Measurements from ENCODE around the gene NLK.
"Not testable (repeated sequence)": the region's sequence is repeated elsewhere in the genome, so short reads cannot be mapped to it uniquely, and the experiment has no call there.

- TF ChIP-seq, protein P1, sequence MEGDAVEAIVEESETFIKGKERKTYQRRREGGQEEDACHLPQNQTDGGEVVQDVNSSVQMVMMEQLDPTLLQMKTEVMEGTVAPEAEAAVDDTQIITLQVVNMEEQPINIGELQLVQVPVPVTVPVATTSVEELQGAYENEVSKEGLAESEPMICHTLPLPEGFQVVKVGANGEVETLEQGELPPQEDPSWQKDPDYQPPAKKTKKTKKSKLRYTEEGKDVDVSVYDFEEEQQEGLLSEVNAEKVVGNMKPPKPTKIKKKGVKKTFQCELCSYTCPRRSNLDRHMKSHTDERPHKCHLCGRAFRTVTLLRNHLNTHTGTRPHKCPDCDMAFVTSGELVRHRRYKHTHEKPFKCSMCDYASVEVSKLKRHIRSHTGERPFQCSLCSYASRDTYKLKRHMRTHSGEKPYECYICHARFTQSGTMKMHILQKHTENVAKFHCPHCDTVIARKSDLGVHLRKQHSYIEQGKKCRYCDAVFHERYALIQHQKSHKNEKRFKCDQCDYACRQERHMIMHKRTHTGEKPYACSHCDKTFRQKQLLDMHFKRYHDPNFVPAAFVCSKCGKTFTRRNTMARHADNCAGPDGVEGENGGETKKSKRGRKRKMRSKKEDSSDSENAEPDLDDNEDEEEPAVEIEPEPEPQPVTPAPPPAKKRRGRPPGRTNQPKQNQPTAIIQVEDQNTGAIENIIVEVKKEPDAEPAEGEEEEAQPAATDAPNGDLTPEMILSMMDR (IDR thresholded peaks at IDR 0.05) = not testable (repeated sequence)
- TF ChIP-seq POLR2AphosphoS5 (IDR thresholded peaks at IDR 0.05) = not testable (repeated sequence)
Measured at GRCh38 chr17:28077140-28077539, 34.7 kb downstream of the NLK start.

All from transverse colon (tissue), 4 donors.